ENCODE measurements around the gene LIG1. TPM values are rescaled to one million over a fixed set of nuclear protein-coding genes. Genes with fewer than 3 reads are reported as not detected.

The LIG1 gene
- total RNA-seq, 1 donor from 2014 or later: 3.4 TPM

DNA sequence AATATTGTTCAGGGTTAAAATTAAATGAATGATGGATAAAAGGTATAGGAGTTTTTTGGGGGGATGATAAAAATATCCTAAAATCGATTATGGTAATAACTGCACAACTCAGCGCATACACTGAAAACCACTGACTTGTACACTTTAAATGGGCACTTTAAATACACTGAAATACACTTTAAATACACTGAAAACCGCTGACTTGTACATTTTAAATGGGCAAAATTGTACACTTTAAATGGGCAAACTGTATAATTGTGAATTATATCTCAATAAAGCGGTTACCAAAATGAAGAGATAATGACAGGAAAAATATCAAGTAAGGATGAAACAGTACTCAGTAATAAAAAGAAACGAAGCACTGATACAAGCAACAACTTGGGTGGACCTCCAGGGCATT, 1.5 kb downstream of the LIG1 start:
- H3K9me3 ChIP-seq (replicated peaks): no peaks in the 10 kb centered on the region
- intact Hi-C loops (cut with micrococcal nuclease): no loop called here
- peaks cover 24% of the 10 kb centered on the region for H3K4me1 ChIP-seq
- TF ChIP-seq CTCF (IDR thresholded peaks at IDR 0.05; ENCODE audit: borderline replicate concordance): no peak
- no peaks in the 10 kb centered on the region for H3K27me3 ChIP-seq (ENCODE audit: low read depth)
- H3K27ac ChIP-seq (replicated peaks): no peak overlapping the region
- peaks cover 18% of the 10 kb centered on the region for H3K36me3 ChIP-seq
- no peak for DNase-seq
- no peak overlapping the region for H3K4me3 ChIP-seq

- no peaks in the 10 kb centered on the region for H3K27me3 ChIP-seq (ENCODE audit: low read depth)
- no peak for DNase-seq
- peak; percentile 31 for TF ChIP-seq CTCF (IDR thresholded peaks at IDR 0.05; ENCODE audit: borderline replicate concordance)
- no peaks in the 10 kb centered on the region for H3K4me1 ChIP-seq
- no peak overlapping the region for H3K27ac ChIP-seq (replicated peaks)
- no peak overlapping the region for H3K4me3 ChIP-seq
- H3K36me3 ChIP-seq: no peaks in the 10 kb centered on the region
- intact Hi-C loops (cut with micrococcal nuclease): no loop called here
- H3K9me3 ChIP-seq (replicated peaks): no peaks in the 10 kb centered on the region
Observed at GRCh38 chr19:48158210-48158790, 11.8 kb downstream of the LIG1 start.

- peaks cover 2% of the 10 kb centered on the region for H3K36me3 ChIP-seq
- TF ChIP-seq CTCF (IDR thresholded peaks at IDR 0.05; ENCODE audit: borderline replicate concordance): no peak
- no peaks in the 10 kb centered on the region for H3K4me1 ChIP-seq
- DNase-seq: no peak
- H3K4me3 ChIP-seq: no peak overlapping the region
- intact Hi-C loops (cut with micrococcal nuclease): no loop called here
- H3K9me3 ChIP-seq (replicated peaks): no peaks in the 10 kb centered on the region
- no peaks in the 10 kb centered on the region for H3K27me3 ChIP-seq (ENCODE audit: low read depth)
- H3K27ac ChIP-seq (replicated peaks): no peak overlapping the region
Observed at GRCh38 chr19:48154003-48154402, 16.1 kb downstream of the LIG1 start.

- Histone ChIP-seq H3K36me3 (peaks cover 12% of the 10 kb centered on the region), H3K4me3 (no peak overlapping the region), H3K27me3 (ENCODE audit: low read depth) (no peaks in the 10 kb centered on the region), H3K27ac (replicated peaks) (peak overlapping the region; percentile 5), H3K4me1 (no peaks in the 10 kb centered on the region), H3K9me3 (replicated peaks) (no peaks in the 10 kb centered on the region)
- DNase-seq: peak; percentile 49
- peak; percentile 88 for TF ChIP-seq CTCF (IDR thresholded peaks at IDR 0.05; ENCODE audit: borderline replicate concordance)
- intact Hi-C loops (cut with micrococcal nuclease): loop anchor here (1.0 kb wide), 1 partner anchor 45 kb away; no protein-coding TSS in a partner anchor
Observed at GRCh38 chr19:48152551-48152950, 17.6 kb downstream of the LIG1 start.

DNA sequence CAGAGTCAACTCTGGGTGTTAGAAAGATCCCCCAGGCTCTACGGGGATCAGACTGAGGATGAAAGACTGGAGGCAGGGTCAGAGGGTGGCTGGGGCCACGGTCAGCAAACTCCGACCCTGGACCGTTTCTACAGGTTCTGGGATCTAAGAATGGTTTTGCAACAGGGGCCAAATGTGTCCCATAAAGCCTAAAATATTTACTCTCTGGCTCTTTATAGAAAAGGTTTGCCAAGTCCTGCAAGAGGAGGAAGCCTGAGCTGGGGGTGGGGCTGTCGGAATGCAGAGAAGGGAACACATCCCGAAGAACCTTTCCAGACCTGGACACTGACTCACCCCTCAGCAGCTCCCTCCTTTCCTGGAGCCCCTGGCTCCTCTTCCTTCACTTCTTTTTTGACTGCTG, 20.7 kb downstream of the LIG1 start:
- Histone ChIP-seq H3K9me3 (replicated peaks) (no peaks in the 10 kb centered on the region), H3K27me3 (ENCODE audit: low read depth) (no peaks in the 10 kb centered on the region), H3K36me3 (peaks cover 12% of the 10 kb centered on the region), H3K4me3 (no peak overlapping the region), H3K27ac (replicated peaks) (no peak overlapping the region), H3K4me1 (no peaks in the 10 kb centered on the region)
- TF ChIP-seq CTCF (IDR thresholded peaks at IDR 0.05; ENCODE audit: borderline replicate concordance): no peak
- intact Hi-C loops (cut with micrococcal nuclease): no loop called here
- DNase-seq: no peak
